Astrocyte of the spinal cord (primary cell): ENCODE data around the gene C2orf66.

Experiments used
- DNase-seq: peaks from one replicate; pipeline ENCODE4 v3.0.0; 2011; ENCODE audit warnings: low read depth, low spot score
- H3K4me3 ChIP-seq: 2 replicates; pipeline ENCODE4 v1.5.1; 2011; ENCODE audit warnings: low read depth, mild to moderate bottlenecking, low read length, moderate library complexity
- in situ Hi-C: cut with HindIII; loops from 2 replicates; pipeline ENCODE4 v1.10.0; 2017; ENCODE audit warnings: low sequenced_read_pairs
- TF ChIP-seq, protein P1 (sequence below): IDR thresholded peaks from 2 replicates; pipeline ENCODE4 v1.5.1; 2012; ENCODE audit warnings: low read depth, mild to moderate bottlenecking, low read length, inconsistent platforms

C2orf66 gene

GRCh38 chr2:196823750-196824522, 14.8 kb upstream of the C2orf66 start:
- TF ChIP-seq, protein P1, sequence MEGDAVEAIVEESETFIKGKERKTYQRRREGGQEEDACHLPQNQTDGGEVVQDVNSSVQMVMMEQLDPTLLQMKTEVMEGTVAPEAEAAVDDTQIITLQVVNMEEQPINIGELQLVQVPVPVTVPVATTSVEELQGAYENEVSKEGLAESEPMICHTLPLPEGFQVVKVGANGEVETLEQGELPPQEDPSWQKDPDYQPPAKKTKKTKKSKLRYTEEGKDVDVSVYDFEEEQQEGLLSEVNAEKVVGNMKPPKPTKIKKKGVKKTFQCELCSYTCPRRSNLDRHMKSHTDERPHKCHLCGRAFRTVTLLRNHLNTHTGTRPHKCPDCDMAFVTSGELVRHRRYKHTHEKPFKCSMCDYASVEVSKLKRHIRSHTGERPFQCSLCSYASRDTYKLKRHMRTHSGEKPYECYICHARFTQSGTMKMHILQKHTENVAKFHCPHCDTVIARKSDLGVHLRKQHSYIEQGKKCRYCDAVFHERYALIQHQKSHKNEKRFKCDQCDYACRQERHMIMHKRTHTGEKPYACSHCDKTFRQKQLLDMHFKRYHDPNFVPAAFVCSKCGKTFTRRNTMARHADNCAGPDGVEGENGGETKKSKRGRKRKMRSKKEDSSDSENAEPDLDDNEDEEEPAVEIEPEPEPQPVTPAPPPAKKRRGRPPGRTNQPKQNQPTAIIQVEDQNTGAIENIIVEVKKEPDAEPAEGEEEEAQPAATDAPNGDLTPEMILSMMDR: no peak
- no peak overlapping the region for H3K4me3 ChIP-seq
- in situ Hi-C loops: no loop called here
- peak; percentile 80 for DNase-seq

DNA sequence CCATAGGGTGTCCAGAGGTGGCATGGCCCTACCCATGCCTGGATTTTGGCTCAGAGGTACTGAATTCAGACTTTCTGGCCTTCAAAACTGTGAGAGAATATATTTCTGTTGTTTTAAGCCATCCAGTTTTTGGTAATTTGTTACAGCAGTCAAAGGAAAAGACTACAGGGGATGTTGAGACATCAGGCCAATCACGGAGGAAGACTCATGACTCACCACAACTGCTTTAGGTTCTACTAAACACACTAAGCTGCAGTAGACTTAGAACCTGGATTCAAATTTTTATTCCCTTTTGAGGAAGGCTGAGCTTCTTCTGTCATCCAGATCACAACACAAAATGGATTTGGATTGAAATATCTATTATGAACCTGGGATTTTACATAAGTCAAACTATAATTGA, 12.0 kb upstream of the C2orf66 start:
- peak; percentile 26 for DNase-seq
- TF ChIP-seq, protein P1: no peak

GRCh38 chr2:196808083-196808665, 981 bp downstream of the C2orf66 start:
- TF ChIP-seq, protein P1: no peak
- no peak for DNase-seq
- no peak overlapping the region for H3K4me3 ChIP-seq
- in situ Hi-C loops: no loop called here

More for the DNA sequence above, 12.0 kb upstream of the C2orf66 start:
- H3K4me3 ChIP-seq: no peak overlapping the region
- in situ Hi-C loops: no loop called here

GRCh38 chr2:196804381-196804780, 4.8 kb downstream of the C2orf66 start:
- DNase-seq: no peak
- no peak overlapping the region for H3K4me3 ChIP-seq
- TF ChIP-seq, protein P1: no peak
- in situ Hi-C loops: no loop called here

GRCh38 chr2:196802401-196802800, 6.8 kb downstream of the C2orf66 start:
- no peak overlapping the region for H3K4me3 ChIP-seq
- TF ChIP-seq, protein P1: no peak
- in situ Hi-C loops: no loop called here
- DNase-seq: no peak

- no peak overlapping the region for H3K4me3 ChIP-seq
- in situ Hi-C loops: no loop called here
- peak; percentile 32 for DNase-seq
- TF ChIP-seq, protein P1: no peak
These were observed 7.4 kb downstream of the C2orf66 start for GRCh38 chr2:196801674-196802261.
